Activated CD8-positive, alpha-beta T cell treated with anti-CD3 and anti-CD28 coated beads for 36 hours (primary cell): Measurements from ENCODE around the gene NEDD4L. TPM values are rescaled to one million over a fixed set of nuclear protein-coding genes. Genes with fewer than 3 reads are reported as not detected.
"Not testable (repeated sequence)": the region's sequence is repeated elsewhere in the genome, so short reads cannot be mapped to it uniquely, and the experiment has no call there.

ENCODE experiments used
- ATAC-seq: fragments of 200-7000 bp; cut with Tn5 transposase; one replicate; pipeline ENCODE4 v1.10.0; 2021; ENCODE audit warnings: mild to moderate bottlenecking, moderate library complexity
- CTCF ChIA-PET: fragments of 350-600 bp; sonication (Branson Sonifier 250); formaldehyde crosslinking; loops from one replicate; lab custom pipeline; 2021; ENCODE audit warnings: antibody characterized with exemption; lab: Charles Lee
- POLR2A ChIA-PET: fragments of 350-600 bp; sonication (Branson Sonifier 250); formaldehyde crosslinking; loops from one replicate; lab custom pipeline; 2021; ENCODE audit warnings: antibody characterized with exemption; lab: Charles Lee
- DNase-seq: peaks from one replicate; pipeline ENCODE4 v3.0.0-alpha.2; 2020
- H3K27ac Mint-ChIP-seq: one replicate; pipeline ENCODE4 v1.8.0; 2021; ENCODE audit warnings: mild to moderate bottlenecking, mixed read lengths
- H3K27me3 Mint-ChIP-seq: one replicate; pipeline ENCODE4 v1.8.0; 2021; ENCODE audit warnings: mixed read lengths
- H3K36me3 Mint-ChIP-seq: one replicate; pipeline ENCODE4 v1.8.0; 2021; ENCODE audit warnings: low read depth, mixed read lengths
- H3K4me1 Mint-ChIP-seq: one replicate; pipeline ENCODE4 v1.8.0; 2021; ENCODE audit warnings: low read depth, mixed read lengths
- H3K4me3 Mint-ChIP-seq: one replicate; pipeline ENCODE4 v1.8.0; 2021; ENCODE audit warnings: mild to moderate bottlenecking, moderate library complexity, mixed read lengths
- H3K9me3 Mint-ChIP-seq: one replicate; pipeline ENCODE4 v1.8.0; 2021; ENCODE audit warnings: mixed read lengths
- CTCF ChIP-seq: fragments of 200-600 bp; IDR thresholded peaks from one replicate; pipeline ENCODE4 v1.8.0; 2022; ENCODE audit warnings: antibody characterized with exemption, mild to moderate bottlenecking
- intact Hi-C: fragments of 100-400 bp; cut with micrococcal nuclease; formaldehyde crosslinking; loops from one replicate; pipeline ENCODE4 v1.10.0; 2022
- total RNA-seq, 2 experiments: library from RNA; stranded (reverse); gene quantifications; one replicate each; pipeline ENCODE4 v1.2.3, GENCODE V29; 2021

Gene NEDD4L
- total RNA-seq, 2 experiments from 2014 or later: 7.5 to 8.5 TPM

- CTCF ChIA-PET: no interaction called here
- intact Hi-C loops: no loop called here
Measured at GRCh38 chr18:58373481-58373880, 329.5 kb downstream of the NEDD4L start.

DNA sequence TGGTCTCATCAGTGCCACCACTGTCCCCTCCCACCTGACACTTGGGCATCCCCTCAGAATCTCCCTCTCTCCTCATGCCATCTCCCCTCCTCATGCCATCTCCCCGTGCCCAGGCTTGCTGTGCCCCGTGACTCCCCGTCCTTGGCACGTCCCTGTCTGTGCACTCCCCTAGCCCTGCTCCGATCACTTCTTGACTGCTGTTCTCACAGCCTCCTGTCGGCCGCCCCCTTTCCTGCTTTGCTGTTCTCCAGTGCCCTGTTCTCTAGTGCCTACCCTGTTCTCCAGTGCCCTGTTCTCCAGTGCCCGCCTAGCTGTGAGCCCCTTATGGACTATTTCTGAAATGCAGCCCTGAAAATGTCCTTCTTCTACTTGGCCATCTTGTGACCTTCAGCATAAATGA, 331.0 kb downstream of the NEDD4L start:
- Mint-ChIP-seq H3K36me3 (peaks cover 2% of the 10 kb centered on the region), H3K27ac (no peak overlapping the region), H3K4me3 (no peak overlapping the region), H3K27me3 (no peaks in the 10 kb centered on the region), H3K9me3 (no peaks in the 10 kb centered on the region), H3K4me1 (no peaks in the 10 kb centered on the region)
- intact Hi-C loops: no loop called here
- DNase-seq: no peak
- TF ChIP-seq CTCF: no peak
- ChIA-PET CTCF (no interaction called here), POLR2A (no interaction called here)
- ATAC-seq: no peak

More at GRCh38 chr18:58373481-58373880, 329.5 kb downstream of the NEDD4L start:
- no peaks in the 10 kb centered on the region for H3K4me1 Mint-ChIP-seq
- H3K36me3 Mint-ChIP-seq: peaks cover 2% of the 10 kb centered on the region
- H3K27ac Mint-ChIP-seq: no peak overlapping the region
- H3K9me3 Mint-ChIP-seq: no peaks in the 10 kb centered on the region
- DNase-seq (no peak), ATAC-seq (no peak)
- H3K27me3 Mint-ChIP-seq: no peaks in the 10 kb centered on the region
- H3K4me3 Mint-ChIP-seq: no peak overlapping the region
- no peak for TF ChIP-seq CTCF
- POLR2A ChIA-PET: no interaction called here

DNA sequence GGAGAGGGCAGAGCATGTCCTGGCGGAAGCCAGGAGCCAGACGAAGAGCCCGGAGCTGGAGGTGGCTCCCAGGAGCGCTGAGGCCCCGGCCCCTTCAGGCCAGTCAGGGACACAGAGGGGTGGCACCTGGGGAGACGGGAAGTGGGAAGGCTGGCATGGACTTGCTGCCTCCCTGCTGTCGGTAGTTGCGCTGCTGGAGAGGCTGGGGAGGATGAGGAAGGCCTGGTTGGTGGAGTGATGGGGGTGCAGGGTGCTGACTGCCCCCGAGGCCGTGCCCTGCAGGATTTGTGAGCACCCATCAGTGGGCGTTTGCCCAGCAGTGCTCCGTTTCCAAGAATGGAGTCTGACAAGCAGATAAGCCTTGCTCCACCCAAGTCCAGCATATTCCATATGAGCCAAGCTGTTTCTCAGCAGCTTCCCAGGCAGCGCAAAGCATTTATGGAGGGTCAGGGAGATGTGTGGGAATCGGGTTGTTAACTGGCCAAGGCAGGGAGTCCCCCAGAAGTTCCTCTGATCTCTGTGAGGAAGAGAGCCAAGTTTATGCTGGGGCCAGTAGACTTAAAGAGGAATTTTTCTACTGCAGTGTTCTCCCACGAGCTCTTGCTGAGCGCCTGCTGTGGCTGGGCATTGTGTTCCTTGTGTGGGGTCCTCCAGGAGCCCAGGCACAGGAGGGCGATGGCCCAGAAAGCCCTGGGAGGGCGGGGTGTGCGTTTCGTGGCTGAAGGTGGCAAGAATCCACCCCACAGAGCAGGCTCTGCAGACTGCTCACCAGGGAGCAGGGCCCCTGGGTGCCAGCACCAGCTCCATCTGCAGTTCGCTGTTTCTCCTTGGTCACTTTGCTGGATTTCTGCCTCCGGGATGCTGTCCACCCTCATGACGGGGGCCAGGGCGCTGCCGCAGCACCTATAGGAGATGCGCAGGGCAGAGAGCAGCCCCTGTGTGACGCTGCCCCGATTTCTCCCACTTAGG, 334.7 kb downstream of the NEDD4L start:
- Mint-ChIP-seq H3K4me1 (no peaks in the 10 kb centered on the region), H3K36me3 (no peaks in the 10 kb centered on the region), H3K4me3 (no peak overlapping the region), H3K27ac (no peak overlapping the region), H3K27me3 (no peaks in the 10 kb centered on the region), H3K9me3 (no peaks in the 10 kb centered on the region)
- ATAC-seq (no peak), DNase-seq (no peak)
- ChIA-PET CTCF (interaction anchor here (0.8 kb wide), 1 partner anchor 197 kb away, joined by 3 read pairs; no protein-coding TSS in a partner anchor), POLR2A (no interaction called here)
- intact Hi-C loops: no loop called here
- TF ChIP-seq CTCF: no peak

DNA sequence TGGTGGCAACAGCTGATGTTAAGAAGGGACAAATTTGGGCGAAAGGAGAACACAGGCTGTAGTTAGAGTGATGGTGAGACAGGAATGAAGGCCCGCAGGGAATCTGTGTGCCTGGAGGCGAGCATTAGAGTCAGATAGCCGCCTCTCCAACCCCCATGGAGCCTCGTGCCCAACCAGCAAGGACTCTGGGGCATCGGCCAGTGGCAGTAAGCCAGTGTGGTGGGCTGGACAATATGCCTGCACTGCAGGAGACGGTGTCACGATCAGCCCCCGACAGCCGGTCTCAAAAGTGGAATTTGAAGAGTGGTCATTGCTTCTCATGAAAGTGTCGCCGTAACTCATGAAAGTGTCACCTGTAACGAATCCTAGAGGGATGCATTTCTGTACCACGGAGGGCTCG, 335.4 kb downstream of the NEDD4L start:
- ChIA-PET CTCF (no interaction called here), POLR2A (no interaction called here)

DNA sequence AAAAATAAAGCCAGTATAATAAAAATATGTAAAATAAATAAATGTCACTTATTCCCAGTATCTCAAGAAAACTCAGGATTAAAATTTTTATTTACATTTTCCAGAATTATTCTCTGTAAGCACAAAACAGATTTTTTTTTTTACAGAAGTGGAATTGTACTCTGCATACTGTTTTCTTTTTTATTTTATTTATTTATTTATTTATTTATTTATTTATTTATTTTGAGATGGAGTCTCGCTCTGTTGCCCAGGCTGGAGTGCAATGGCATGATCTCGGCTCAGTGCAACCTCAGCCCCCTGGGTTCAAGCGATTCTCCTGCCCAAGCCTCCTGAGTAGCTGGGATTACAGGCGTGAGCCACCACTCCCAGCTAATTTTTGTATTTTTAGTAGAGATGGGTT, 336.1 kb downstream of the NEDD4L start:
- CTCF ChIA-PET, intact Hi-C loops, H3K27me3 Mint-ChIP-seq, H3K27ac Mint-ChIP-seq, H3K4me1 Mint-ChIP-seq, H3K9me3 Mint-ChIP-seq, H3K4me3 Mint-ChIP-seq, ATAC-seq, DNase-seq, H3K36me3 Mint-ChIP-seq, POLR2A ChIA-PET: not testable (repeated sequence)

More for the DNA sequence above, 335.4 kb downstream of the NEDD4L start:
- H3K9me3 Mint-ChIP-seq: no peaks in the 10 kb centered on the region
- DNase-seq (no peak), ATAC-seq (no peak)
- H3K27me3 Mint-ChIP-seq: no peaks in the 10 kb centered on the region
- H3K36me3 Mint-ChIP-seq: no peaks in the 10 kb centered on the region
- no peak overlapping the region for H3K27ac Mint-ChIP-seq
- no peak overlapping the region for H3K4me3 Mint-ChIP-seq
- intact Hi-C loops: no loop called here
- no peaks in the 10 kb centered on the region for H3K4me1 Mint-ChIP-seq
- TF ChIP-seq CTCF: no peak
